HG03066 (cell line): ENCODE measurements around the gene ASTN1.

Source experiments
- ATAC-seq: cut with Tn5 transposase; IDR thresholded peaks from one replicate; pipeline ENCODE4 v1.9.1; 2021; ENCODE audit warnings: low read depth; ENCODE audit not compliant: unreplicated experiment

Gene ASTN1

DNA sequence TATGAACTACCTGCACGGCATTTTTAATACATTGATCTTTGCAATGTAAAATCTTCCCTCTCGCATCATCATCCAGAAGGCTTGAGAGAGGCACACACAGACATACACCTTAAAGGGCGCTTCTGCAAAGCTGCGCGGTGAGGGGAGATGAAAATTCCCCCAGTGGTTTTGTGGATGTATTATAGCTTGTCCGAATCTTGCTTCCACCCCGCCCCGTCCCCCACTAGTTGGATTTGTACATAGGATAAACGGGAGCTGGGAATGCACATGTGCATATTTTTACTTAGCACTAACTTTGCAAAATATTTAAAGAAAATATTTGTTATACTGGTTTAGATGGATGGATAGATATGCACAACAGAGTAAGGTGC, 542 bp upstream of the ASTN1 start:
- ATAC-seq = no peak

DNA sequence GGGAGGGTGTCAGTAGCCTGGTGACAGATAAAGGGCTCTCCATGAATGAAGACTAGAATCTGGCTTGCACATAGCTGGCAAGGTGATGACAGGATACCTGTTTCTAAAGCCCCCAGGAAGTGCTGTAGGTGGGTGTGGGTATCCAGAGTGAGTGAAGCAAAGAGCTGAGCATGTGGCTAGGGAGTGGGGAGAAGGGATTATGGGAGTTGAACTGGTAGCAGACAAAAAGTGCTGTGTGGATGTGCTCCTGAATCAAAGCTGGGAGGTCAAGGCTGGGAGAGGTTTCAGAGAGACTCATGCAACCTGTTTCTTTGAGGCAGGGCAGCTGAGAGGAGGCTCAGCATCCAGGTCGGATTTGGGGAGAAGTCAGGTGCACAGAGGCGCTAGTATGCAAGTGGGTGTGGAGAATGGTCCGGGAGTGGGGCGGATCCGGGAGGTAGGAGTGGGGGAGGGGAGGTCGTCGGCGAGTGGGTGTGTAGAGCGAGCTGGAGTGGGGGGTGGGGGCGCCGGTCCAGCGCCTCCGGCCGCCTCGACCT, 600 bp downstream of the ASTN1 start:
- ATAC-seq = no peak

DNA sequence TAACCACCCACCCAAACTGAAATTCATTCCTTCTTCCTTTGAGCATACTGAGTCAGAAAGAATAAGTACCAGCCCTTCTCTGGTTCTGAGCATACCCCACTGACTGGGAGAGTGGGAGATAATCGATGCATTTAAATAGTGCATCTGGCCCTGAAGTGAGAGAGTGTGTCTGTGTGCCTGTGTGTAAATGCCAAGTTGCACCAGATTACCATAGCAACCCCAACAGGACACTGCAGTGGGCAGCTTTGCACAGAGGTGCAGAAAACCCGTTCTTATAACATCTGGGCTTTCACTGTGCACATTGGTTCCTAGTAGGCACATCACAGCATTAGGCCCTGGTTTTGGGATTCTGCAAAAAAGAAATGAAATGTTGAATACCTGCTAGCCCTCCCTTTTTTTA, 2.3 kb downstream of the ASTN1 start:
- ATAC-seq = no peak

DNA sequence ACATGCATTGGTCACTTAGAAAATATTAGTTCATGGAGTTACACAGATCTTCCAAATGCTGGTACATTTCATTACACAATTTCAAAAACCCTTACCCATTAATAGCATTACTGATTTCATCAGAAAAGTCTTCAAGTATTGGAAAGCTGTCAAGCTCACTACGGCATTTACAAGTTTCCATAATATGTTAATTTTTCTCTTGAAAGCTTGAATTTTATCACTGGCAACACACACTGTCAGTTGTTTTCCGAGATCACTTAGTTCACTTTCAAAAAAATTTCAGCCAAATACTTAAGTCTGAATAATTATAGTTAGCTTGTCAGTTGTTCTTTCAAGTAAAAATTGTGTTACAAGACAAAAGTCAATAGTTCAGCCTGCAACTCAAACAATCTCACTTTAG, 18.0 kb downstream of the ASTN1 start:
- ATAC-seq = no peak

DNA sequence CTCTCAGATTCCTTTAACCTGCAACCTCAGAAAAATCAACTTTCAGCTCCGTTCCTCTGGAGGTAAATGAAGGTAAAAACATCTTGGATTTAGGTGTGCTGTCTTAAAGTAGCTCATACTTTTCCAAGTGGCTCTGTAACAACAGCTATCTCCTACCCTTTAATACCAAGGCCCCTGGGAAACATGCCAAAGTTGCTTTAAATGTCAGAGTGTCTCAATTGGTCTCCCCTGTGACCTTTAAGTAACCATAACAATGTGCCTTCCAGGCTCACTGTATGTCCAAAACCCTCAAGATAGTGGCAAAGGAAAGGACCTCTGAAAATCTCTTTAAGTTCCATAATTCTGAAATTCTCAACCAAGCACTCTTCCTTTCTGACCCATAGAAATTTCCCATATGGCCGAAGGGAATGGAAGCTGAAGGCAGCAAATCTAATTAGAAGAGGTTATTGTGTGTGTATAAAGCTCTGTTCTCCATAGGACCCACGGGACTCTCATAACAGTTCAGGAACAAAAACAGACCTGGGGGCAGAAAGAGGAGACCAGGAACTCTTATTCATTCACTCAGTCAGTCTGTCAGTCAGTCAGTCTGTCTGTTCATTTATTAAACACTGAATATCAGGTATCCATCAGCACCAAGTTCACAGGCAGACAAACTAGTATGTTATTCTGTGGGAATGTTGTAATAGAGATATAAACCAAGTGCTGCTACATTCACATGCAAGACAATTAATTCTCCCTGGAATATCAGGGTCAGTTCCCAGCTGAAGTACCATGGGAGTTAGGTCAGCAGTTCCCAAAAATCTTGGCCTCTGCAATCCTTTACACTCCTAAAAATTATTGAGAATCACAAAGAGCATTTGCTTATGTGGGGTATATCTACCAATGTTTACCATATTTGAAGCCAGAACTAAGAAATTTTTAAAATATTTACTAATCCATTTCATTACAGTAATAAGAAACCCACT, 19.1 kb downstream of the ASTN1 start:
- no peak for ATAC-seq

DNA sequence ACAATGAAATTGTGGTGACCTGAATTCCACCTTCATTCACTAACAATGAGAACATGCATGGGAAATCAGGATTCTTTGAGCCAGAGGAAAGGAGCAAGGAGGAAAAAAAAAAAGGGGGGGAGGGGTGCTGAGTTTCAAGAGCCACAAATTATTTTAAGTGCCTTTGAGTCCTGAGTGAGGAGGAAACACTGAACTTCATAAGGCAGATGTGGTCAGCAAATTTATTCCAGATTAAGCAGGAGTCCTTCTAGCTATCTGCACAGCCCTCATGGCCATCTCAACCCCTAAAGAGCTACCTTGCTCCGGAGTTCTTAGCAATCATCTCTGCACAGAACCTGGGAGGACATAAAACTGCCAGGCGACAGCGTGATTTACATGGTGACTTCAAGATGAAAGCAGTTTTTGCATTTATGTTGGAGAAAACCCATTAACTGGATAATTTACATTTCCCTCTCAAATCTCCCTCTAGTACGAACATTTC, 21.7 kb downstream of the ASTN1 start:
- no peak for ATAC-seq

DNA sequence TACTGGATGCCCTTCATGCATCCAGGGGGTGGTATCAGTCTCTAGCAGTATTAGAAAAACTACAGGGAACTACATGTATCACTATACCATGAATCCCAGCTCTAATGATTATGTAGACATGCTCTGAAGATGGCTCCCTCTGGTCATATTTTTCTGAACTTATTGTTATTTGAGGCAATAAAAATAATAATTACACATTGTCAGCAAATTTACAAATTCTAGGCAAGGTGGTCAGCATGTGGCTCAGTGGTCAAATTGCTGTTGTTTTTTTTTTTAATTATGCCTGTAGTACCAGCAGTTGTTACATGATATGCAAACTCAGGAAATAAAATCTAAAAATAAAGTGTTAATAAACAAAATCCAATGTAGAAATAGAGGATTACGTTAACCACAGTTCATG, 22.5 kb downstream of the ASTN1 start:
- ATAC-seq = no peak

DNA sequence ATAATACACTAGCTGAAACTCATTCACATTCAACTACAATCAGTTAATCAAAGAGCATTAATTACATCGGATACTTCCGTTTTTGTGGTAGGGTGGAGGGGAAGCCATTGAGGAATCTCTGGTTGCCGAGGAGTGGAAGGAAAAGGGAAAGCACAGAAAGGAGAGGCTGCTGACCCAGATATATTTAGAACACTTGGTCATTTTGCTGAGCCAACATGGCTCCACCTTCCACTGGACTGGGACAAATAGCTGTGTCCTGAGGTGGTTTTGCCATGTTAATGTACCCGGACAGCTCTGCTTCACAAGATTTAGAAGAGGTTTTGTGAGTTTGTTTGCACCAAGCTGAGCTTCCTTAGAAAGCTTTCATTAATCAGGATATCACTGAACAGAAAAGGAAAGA, 26.2 kb downstream of the ASTN1 start:
- no peak for ATAC-seq

DNA sequence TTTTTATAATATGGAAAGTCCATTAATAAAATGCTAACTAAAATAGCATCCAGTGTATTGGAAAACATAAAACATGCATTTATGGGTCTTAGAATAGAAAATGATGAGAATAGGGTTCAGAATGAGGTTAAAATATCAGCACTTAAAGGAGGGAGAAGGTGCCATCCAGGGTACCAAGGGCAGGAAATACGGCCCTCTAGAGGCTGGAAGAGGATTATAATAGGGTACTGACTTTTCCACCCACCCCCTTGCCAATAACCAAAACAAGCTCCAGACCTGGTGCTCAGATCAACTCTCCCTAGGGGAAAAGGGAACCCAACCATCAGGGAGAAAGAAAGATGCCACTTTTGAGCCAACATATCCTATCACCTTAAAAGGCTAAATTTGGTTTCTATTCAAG, 26.7 kb downstream of the ASTN1 start:
- no peak for ATAC-seq

DNA sequence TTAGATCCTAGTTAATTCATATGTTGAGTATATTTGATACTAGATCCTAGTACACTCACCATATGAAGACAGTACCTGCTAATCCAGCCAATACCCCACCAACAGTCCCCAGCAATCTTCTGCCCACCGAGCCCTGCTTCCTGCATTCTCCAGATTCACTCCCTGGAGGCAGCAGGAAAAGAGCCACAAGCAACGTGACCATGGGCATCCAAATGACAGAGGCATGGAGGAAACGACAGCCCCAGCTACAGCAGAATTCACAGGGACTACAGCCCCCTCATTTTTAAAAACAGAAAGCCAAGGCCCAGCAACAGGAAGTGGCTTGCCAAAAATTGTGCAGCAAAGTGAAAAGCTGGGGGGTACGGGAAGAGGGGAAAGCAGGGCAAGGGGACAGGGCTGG, 29.3 kb downstream of the ASTN1 start:
- ATAC-seq = no peak

DNA sequence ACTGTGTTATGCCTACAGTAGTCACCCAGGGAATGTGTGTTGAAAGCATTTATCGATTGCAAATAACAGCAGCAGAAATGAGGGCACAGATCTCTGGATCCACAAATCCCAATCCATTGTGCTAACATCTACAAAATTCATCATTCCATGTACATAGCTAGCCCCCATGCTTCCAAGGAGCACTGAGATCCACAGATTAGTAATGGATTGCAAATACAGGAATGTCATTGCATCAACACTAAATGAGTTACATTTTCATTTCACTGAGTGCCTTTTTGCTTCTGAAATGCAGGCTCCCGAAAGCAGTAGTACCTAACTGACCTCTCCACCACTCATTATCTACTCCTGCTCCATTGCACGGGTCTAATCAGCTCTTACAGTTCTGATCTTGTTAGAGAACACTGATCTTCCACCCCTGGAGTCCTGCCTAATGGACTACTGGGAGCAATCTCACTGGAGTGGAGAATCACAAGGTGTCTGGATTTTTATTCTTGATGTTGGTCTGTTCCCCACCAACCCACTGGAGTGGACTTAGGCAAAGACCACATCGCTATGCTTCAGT, 30.5 kb downstream of the ASTN1 start:
- ATAC-seq = no peak

DNA sequence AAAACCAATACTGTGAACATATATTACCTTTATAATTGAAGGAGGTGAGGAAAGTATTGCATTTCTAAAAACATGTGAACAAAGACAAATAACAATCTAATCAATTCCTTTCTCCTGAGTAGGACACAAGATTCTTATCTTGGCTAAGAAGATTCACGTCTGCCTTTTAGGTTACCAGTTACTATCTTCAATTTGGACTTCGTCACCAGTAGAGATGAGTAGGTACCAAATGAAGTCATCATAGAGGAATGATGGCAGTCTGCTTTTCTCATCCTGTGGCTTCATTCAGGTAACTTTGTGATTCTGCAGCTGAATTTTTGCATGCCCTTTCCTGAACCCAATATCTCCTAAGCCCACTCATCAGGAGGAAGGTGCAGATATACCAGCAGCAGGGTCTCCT, 32.4 kb downstream of the ASTN1 start:
- no peak for ATAC-seq

DNA sequence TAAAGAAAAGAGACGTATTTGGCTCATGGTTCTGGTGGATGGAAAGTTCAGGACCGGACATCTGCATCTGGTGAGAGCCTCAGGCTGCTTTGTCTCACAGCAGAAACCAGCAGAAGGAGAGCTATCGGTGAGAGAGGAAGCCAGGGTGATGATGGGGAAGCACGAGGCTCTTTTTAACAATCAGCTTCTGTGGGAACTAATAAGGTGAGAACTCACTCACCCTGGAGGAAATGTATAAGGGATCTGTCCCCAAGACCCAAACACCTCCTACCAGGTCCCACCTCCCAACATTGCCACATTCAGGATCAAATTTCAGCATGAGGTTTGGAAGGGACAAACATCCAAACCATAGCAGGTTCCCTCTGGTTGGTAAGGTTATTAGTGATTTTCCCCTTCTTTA, 32.8 kb downstream of the ASTN1 start:
- no peak for ATAC-seq

DNA sequence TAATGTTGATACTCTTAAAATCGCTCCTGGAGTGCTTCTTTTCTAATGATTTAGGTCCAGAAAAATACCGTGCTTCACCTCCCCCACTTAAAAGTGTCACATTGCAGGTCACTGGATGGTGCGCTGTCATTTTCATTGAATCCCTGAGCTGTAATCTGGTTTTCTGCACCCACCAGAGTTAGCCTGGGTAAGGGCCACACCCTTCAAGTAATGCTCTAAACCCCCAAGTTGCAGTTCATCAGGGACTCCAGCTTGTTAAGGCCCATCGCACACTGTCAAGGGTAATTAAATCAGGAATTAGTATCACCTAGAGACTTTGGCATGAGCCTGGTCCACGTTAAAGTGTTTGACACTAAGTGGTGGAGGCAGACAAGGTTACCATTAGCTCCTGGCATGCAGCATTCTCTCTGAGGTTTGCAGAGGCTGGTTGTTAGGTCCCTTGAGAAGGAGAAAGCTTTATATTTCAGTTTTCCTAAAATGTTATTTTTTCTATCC, 34.0 kb downstream of the ASTN1 start:
- ATAC-seq = no peak

DNA sequence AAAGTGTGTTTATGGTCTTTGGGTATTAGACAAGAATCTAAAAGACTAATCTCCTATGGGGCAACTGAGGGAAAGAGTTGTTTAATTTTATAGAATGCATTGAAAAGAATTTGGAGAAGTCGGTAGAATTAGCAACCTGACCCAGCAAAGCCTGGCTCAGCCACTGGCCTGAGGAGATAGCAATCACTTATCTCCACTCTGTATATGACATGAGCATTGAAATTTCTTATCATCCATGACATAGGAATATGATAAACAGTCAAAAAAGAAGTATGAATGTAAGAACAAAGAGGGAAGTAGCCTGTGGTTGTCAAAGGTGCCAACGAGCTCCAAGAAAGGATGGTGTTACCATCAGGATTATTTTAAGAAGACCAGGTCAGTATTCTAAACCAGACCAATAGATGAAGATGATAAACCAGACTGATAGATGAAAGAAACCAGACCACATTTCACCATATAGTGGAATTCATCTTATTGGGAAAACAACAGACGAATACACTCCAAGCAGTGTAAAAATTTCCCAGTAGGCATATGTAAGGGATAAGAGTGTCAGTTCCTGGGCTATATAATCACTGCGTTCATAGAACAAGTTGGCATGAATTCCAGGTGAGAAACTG, 35.7 kb downstream of the ASTN1 start:
- ATAC-seq = no peak

DNA sequence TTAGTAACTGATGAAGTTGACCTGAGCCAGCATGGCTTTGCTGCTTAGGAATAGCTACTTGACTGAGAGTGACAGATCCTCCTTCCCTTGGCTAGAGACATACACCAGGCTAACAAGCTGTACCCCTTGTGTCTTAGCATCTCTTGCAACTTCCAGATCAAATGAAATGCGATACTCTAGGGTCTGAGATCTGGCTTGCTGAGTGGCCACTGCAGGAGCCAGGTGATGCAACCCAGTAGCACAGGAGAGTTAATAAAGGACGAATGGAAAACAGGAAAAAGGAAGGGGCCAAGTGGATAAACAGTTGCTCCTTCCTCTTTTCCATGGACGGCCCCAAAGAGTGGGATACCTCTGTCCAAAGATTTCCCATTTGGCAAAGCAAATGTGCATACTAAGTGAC, 38.2 kb downstream of the ASTN1 start:
- no peak for ATAC-seq

DNA sequence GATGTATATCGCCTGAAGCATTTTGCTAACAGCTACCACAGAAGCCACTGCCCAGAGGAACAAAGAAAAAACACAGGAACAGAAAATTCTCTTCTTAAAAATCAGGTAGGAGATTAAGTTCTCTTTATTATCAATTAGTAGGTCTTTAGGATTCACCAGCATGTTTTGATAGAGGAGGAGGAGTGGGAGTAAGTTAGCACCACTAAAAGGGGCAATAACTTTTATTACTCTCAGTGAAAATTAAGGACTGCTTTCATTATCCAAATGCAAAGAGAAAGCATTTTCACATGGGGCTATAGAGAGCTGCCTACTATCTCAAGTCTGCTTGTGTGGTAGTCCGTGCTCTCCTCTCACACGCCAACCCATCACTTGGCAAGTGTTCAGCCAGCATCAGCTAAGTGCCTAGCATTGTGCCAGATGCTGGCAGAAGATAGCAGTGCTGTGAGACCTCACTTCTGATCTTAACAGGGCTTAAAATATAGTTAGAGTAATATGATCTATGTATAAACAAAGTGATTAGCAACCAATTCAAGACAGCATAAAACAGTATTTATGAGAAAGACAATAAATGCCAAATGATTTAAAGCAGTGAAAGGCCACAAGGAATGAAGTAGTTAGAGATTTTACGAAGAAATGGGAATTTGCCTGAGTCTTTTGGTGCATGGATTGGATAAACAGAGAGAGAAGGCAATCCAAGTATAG, 39.8 kb downstream of the ASTN1 start:
- ATAC-seq = no peak

DNA sequence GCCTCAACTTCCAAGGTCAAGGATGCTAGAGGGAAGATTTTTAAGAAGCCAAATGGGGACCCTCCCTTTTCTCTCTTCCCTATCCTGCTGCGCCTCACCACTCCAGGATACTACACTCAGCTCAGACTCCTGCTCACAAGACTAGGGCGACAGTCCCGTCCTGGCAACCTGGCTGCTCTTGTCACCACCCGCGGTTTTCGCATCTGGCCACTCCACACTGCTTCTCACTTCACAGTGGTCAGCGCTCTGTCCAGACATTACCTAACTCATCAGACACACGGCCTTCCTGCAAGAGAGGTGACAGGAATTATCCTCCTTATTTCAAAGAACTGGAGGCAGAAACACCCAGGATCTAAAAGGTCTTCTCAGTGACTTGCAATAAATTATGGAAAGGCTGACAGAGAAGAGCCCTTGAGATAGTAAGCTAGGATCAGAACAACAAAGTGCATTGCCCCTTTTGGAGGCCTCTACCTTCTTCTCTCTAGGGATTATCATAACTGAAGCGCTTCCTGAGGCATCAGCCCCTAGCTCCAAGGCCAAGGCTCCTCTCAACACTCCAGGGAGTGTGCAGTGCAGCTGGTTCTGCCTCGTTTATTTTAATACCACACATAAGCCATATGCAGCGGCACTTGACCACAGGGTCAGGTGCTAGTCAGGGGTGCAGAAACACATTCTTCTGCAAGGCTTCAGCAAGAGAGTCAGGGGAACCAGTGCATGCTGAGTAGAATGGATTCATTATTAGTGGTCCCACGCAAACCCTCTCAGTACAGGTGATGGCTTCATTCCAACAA, 41.9 kb downstream of the ASTN1 start:
- no peak for ATAC-seq

DNA sequence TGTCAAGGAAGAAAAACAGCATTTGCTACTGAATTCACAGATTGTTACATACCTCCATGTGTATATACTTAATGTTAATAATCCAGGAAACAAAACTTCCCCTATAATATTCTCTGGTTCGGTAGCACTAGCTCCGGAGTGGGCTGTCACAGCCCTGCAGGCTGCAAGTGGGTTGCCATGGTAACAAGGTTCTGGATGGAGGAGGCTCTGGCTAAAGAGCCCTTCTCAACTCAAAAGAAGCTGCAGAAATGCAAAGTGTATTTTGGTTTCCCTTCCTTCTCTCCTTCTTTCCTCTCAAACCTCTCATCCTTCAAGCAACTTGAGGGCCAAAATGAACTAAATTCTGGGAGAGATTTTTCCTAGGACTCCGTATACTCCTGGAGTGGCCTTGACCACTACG, 45.2 kb downstream of the ASTN1 start:
- no peak for ATAC-seq

DNA sequence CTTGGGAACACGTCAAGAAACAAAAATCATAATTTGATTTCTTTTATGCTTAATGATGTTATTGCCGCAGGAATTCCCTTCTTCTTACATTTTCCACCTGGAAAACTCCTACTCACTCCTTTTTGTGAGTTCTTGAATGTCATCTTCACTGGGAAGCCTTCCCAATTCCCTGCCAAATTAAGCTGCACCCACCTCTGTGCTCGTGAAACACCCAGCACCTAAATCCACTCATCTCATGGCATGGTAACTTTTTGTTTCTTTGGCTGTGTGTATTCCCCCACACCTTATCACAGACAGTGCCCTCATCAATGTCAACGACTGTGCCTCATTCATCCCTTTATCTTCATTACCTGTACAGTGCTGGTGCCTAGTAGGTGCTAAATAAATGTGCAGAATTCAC, 45.6 kb downstream of the ASTN1 start:
- no peak for ATAC-seq
